Activated CD8-positive, alpha-beta memory T cell treated with anti-CD3 and anti-CD28 coated beads for 48 hours (primary cell): ENCODE data around the gene C1QTNF5.

Experiments
- DNase-seq, 3 experiments: peaks; one replicate each; pipeline ENCODE4 v3.0.0-alpha.2; 2020; ENCODE audit warnings: low read depth in 2 of 3, low spot score in 2 of 3

The C1QTNF5 gene

GRCh38 chr11:119297938-119298337, 42.7 kb downstream of the C1QTNF5 start:
- no peak for DNase-seq

- no peak for DNase-seq
Observed at GRCh38 chr11:119295178-119295577, 45.5 kb downstream of the C1QTNF5 start.

- no peak for DNase-seq
Observed at GRCh38 chr11:119293461-119293860, 47.2 kb downstream of the C1QTNF5 start.

GRCh38 chr11:119290894-119291497, 49.7 kb downstream of the C1QTNF5 start:
- no peak for DNase-seq
